ENCODE results near the gene SCN2A. TPM values are rescaled to one million over a fixed set of nuclear protein-coding genes. Genes with fewer than 3 reads are reported as not detected.

SCN2A gene
- total and polyA plus RNA-seq, 4 donors = 0.02 to 0.31 (median 0.11) TPM

DNA sequence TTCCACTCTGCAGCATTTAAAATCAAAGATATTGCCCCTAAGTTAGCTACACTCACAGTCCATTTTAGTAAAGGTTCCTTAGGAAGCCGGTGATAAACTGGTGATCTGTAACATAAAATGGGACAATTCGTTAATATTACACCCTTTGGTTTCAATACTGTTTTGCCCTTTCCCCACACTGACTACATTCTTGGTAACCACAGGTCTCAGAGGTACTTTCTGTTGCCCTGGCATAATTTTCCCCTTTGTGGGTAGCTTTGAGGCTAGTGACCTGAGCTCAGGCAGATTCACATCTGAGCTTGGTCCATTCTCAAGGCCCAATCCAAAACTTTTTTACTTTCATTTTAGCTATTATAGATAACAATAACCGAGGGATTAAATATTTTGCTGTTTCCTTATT is 197.3 kb downstream of the SCN2A start:
- DNase-seq (no peak), ATAC-seq (ENCODE audit: insufficient read depth, low FRiP score) (no peak)
- TF ChIP-seq, protein P1, sequence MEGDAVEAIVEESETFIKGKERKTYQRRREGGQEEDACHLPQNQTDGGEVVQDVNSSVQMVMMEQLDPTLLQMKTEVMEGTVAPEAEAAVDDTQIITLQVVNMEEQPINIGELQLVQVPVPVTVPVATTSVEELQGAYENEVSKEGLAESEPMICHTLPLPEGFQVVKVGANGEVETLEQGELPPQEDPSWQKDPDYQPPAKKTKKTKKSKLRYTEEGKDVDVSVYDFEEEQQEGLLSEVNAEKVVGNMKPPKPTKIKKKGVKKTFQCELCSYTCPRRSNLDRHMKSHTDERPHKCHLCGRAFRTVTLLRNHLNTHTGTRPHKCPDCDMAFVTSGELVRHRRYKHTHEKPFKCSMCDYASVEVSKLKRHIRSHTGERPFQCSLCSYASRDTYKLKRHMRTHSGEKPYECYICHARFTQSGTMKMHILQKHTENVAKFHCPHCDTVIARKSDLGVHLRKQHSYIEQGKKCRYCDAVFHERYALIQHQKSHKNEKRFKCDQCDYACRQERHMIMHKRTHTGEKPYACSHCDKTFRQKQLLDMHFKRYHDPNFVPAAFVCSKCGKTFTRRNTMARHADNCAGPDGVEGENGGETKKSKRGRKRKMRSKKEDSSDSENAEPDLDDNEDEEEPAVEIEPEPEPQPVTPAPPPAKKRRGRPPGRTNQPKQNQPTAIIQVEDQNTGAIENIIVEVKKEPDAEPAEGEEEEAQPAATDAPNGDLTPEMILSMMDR (IDR thresholded peaks at IDR 0.05; ENCODE audit: control extremely low read depth, extremely low read depth) = no peak
- Histone ChIP-seq H3K27ac (ENCODE audit: low read depth in 1 of 2, low read length in 1 of 2) (no peak overlapping the region), H3K9ac (ENCODE audit: insufficient read depth in 1 of 2, low read length in 2 of 2) (no peak overlapping the region), H3K27me3 (ENCODE audit: control insufficient read depth in 3 of 3, insufficient read depth in 3 of 3, low read length in 2 of 3) (no peaks in the 10 kb centered on the region), H3K4me3 (no peak overlapping the region), H3K9me3 (ENCODE audit: control insufficient read depth in 4 of 4, insufficient read depth in 3 of 4, low read length in 3 of 4) (no peaks in the 10 kb centered on the region), H3K36me3 (ENCODE audit: control insufficient read depth in 4 of 4, insufficient read depth in 4 of 4, low read length in 4 of 4) (no peaks in the 10 kb centered on the region), H3K4me1 (ENCODE audit: control insufficient read depth in 5 of 5, insufficient read depth in 5 of 5, low read length in 5 of 5) (peaks cover 0 to 9% (median 0%) of the 10 kb centered on the region in 5 donors)
- WGBS, 2 donors = 81 to 84% methylated on average over 3 of the region's 3 CpGs

GRCh38 chr2:165440367-165440766 is 201.2 kb downstream of the SCN2A start:
- 25 to 27% methylated on average over 1 of the region's 1 CpG for WGBS, 2 donors
- TF ChIP-seq, protein P1 (IDR thresholded peaks at IDR 0.05; ENCODE audit: control extremely low read depth, extremely low read depth) = no peak
- H3K27ac ChIP-seq (ENCODE audit: low read depth in 1 of 2, low read length in 1 of 2) = no peak overlapping the region
- H3K4me3 ChIP-seq = no peak overlapping the region
- peak; percentile 63 to 88 (median 80) for DNase-seq
- no peaks in the 10 kb centered on the region for H3K36me3 ChIP-seq (ENCODE audit: control insufficient read depth in 4 of 4, insufficient read depth in 4 of 4, low read length in 4 of 4)
- H3K27me3 ChIP-seq (ENCODE audit: control insufficient read depth in 3 of 3, insufficient read depth in 3 of 3, low read length in 2 of 3) = no peaks in the 10 kb centered on the region
- no peaks in the 10 kb centered on the region for H3K9me3 ChIP-seq (ENCODE audit: control insufficient read depth in 4 of 4, insufficient read depth in 3 of 4, low read length in 3 of 4)
- no peak overlapping the region for H3K9ac ChIP-seq (ENCODE audit: insufficient read depth in 1 of 2, low read length in 2 of 2)
- no peak for ATAC-seq (ENCODE audit: insufficient read depth, low FRiP score)
- H3K4me1 ChIP-seq (ENCODE audit: control insufficient read depth in 5 of 5, insufficient read depth in 5 of 5, low read length in 5 of 5) = peaks cover 0 to 14% (median 0%) of the 10 kb centered on the region in 5 donors

Other genes starting within 250 kb of the SCN2A start
- gene SCN3A, start 35.4 kb upstream of the SCN2A start, total RNA-seq = 1 to 10 TPM in 1 of 2 donors, under 1 TPM in 1; 0.71 to 2.3 TPM
- gene SCN3A, start 35.4 kb upstream of the SCN2A start, polyA plus RNA-seq = under 1 TPM; 0.06 to 0.16 TPM
- gene CSRNP3, start 230.3 kb downstream of the SCN2A start, total RNA-seq = 1 to 10 TPM; 2.5 to 8.7 TPM
- gene CSRNP3, start 230.3 kb downstream of the SCN2A start, polyA plus RNA-seq = 1 to 10 TPM in 1 of 2 donors, under 1 TPM in 1; 0.25 to 1.1 TPM

All from lung (tissue), 12 donors.